ENCODE results near the gene SGO2. TPM values are rescaled to one million over a fixed set of nuclear protein-coding genes. Genes with fewer than 3 reads are reported as not detected.

Gene SGO2
- total RNA-seq, 2 donors from 2014 or later, result 7.6 to 19.5 TPM

GRCh38 chr2:200575957-200576356 is 50.0 kb downstream of the SGO2 start:
- Histone ChIP-seq H3K27me3 (no peaks in the 10 kb centered on the region), H3K9ac (ENCODE audit: low read depth in 2 of 2, low read length in 2 of 2) (no peak overlapping the region), H3K4me1 (no peaks in the 10 kb centered on the region), H3K9me3 (no peaks in the 10 kb centered on the region), H3K36me3 (no peaks in the 10 kb centered on the region), H3K4me3 (no peak overlapping the region), H3K27ac (no peak overlapping the region)
- no peak for DNase-seq
- intact Hi-C loops (cut with DNase I), result loop anchor here (5.0 kb wide), 1 partner anchor 126 kb away; no protein-coding TSS in a partner anchor
- no peak for TF ChIP-seq CTCF (IDR thresholded peaks at IDR 0.05)

GRCh38 chr2:200577027-200577426 is 51.0 kb downstream of the SGO2 start:
- Histone ChIP-seq H3K9me3 (no peaks in the 10 kb centered on the region), H3K27ac (no peak overlapping the region), H3K4me1 (no peaks in the 10 kb centered on the region), H3K36me3 (no peaks in the 10 kb centered on the region), H3K27me3 (no peaks in the 10 kb centered on the region), H3K4me3 (no peak overlapping the region), H3K9ac (ENCODE audit: low read depth in 2 of 2, low read length in 2 of 2) (no peak overlapping the region)
- no peak for DNase-seq
- intact Hi-C loops (cut with DNase I), result loop anchor here (5.0 kb wide), 1 partner anchor 125 kb away; no protein-coding TSS in a partner anchor
- TF ChIP-seq CTCF (IDR thresholded peaks at IDR 0.05), result no peak

- DNase-seq, result no peak
- intact Hi-C loops (cut with DNase I), result loop anchor here (5.0 kb wide), 1 partner anchor 124 kb away; no protein-coding TSS in a partner anchor
- no peak overlapping the region for H3K4me3 ChIP-seq
- H3K4me1 ChIP-seq, result no peaks in the 10 kb centered on the region
- no peaks in the 10 kb centered on the region for H3K27me3 ChIP-seq
- peak; percentile 35 for TF ChIP-seq CTCF (IDR thresholded peaks at IDR 0.05)
- no peaks in the 10 kb centered on the region for H3K9me3 ChIP-seq
- no peaks in the 10 kb centered on the region for H3K36me3 ChIP-seq
- no peak overlapping the region for H3K27ac ChIP-seq
- H3K9ac ChIP-seq (ENCODE audit: low read depth in 2 of 2, low read length in 2 of 2), result no peak overlapping the region
Observed at GRCh38 chr2:200578778-200579177, 52.8 kb downstream of the SGO2 start.

- DNase-seq, result no peak
- Histone ChIP-seq H3K27ac (no peak overlapping the region), H3K27me3 (no peaks in the 10 kb centered on the region), H3K9ac (ENCODE audit: low read depth in 2 of 2, low read length in 2 of 2) (no peak overlapping the region), H3K9me3 (no peaks in the 10 kb centered on the region), H3K4me1 (no peaks in the 10 kb centered on the region), H3K4me3 (no peak overlapping the region), H3K36me3 (no peaks in the 10 kb centered on the region)
- intact Hi-C loops (cut with DNase I), result no loop called here
- TF ChIP-seq CTCF (IDR thresholded peaks at IDR 0.05), result no peak
Observed at GRCh38 chr2:200584639-200585038, 58.6 kb downstream of the SGO2 start.

GRCh38 chr2:200585340-200585729 is 59.3 kb downstream of the SGO2 start:
- no peak overlapping the region for H3K27ac ChIP-seq
- no peaks in the 10 kb centered on the region for H3K36me3 ChIP-seq
- no peaks in the 10 kb centered on the region for H3K27me3 ChIP-seq
- intact Hi-C loops (cut with DNase I), result no loop called here
- peak overlapping the region in 1 of 2 donors; percentile 6 for H3K9ac ChIP-seq (ENCODE audit: low read depth in 2 of 2, low read length in 2 of 2)
- no peaks in the 10 kb centered on the region for H3K9me3 ChIP-seq
- no peak for DNase-seq
- TF ChIP-seq CTCF (IDR thresholded peaks at IDR 0.05), result no peak
- no peaks in the 10 kb centered on the region for H3K4me1 ChIP-seq
- H3K4me3 ChIP-seq, result peak overlapping the region; percentile 34
